Central memory CD8-positive, alpha-beta T cell (primary cell): ENCODE measurements around the gene RAD51B.
"Not testable (repeated sequence)": the region's sequence is repeated elsewhere in the genome, so short reads cannot be mapped to it uniquely, and the experiment has no call there.

Experiments used
- ATAC-seq: fragments of 150-1000 bp; cut with Tn5 transposase; replicated peaks from 2 replicates; pipeline ENCODE4 v1.10.0; 2022; ENCODE audit warnings: mild to moderate bottlenecking, moderate FRiP score, moderate number of reproducible peaks; ENCODE audit not compliant: poor library complexity, severe bottlenecking; ENCODE audit errors: extremely low read depth
- DNase-seq, 2 donors: peaks; one replicate each; pipeline ENCODE4 v3.0.0; 2021; ENCODE audit warnings: low spot score in 2 of 2
- H3K27ac Mint-ChIP-seq: one replicate; pipeline ENCODE4 v1.8.0; 2022; ENCODE audit warnings: low read depth, mild to moderate bottlenecking, moderate library complexity, mixed read lengths
- H3K27me3 Mint-ChIP-seq: one replicate; pipeline ENCODE4 v1.8.0; 2022; ENCODE audit warnings: mixed read lengths
- H3K36me3 Mint-ChIP-seq: one replicate; pipeline ENCODE4 v1.8.0; 2022; ENCODE audit warnings: mild to moderate bottlenecking, moderate library complexity, mixed read lengths; ENCODE audit not compliant: insufficient read depth
- H3K4me1 Mint-ChIP-seq: one replicate; pipeline ENCODE4 v1.8.0; 2022; ENCODE audit warnings: mixed read lengths
- H3K4me3 Mint-ChIP-seq: one replicate; pipeline ENCODE4 v1.8.0; 2022; ENCODE audit warnings: mild to moderate bottlenecking, moderate library complexity, mixed read lengths
- H3K9me3 Mint-ChIP-seq: one replicate; pipeline ENCODE4 v1.8.0; 2022; ENCODE audit warnings: mixed read lengths

The RAD51B gene

DNA sequence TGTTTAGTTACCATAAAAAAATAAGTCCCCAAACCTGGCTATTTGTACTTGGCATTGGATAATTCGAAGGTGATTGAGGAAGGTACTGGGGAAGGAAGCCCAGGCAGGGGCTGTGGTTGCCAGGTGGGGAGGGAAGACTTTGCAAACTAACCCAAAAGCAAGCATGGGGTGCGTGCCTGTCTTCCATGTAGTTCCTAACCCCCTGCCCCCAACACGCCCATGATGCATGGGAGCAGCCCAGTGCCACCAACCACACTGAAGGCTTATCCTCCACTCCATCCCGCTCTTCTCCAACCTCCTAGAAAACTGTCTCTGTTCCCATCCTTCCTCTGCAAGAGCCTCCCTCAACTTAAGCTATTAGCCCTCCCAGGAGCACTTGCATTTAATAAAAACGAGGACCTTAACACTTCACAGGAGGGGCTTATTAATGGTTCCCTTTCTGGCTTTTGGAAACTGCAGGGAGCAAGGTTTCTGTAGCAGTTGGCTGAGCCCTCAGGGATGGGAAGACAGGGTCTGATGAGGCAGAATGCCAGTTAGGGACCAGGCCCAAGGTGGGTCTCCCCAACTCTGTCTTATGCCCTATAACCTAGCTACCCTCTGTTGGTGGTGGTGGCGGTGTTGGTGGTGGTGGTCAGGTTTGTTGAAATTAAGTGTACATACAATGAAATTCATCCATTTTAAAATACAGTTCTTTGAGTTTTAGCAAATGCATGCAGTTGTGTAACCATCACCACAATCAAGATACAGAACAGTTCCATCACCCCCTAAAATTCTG is 877.3 kb downstream of the RAD51B start:
- Mint-ChIP-seq H3K36me3 (no peaks in the 10 kb centered on the region), H3K27ac (no peak overlapping the region), H3K9me3 (no peaks in the 10 kb centered on the region), H3K4me1 (peaks cover 13% of the 10 kb centered on the region), H3K4me3 (no peak overlapping the region), H3K27me3 (no peaks in the 10 kb centered on the region)
- DNase-seq, result no peak
- no peak for ATAC-seq

DNA sequence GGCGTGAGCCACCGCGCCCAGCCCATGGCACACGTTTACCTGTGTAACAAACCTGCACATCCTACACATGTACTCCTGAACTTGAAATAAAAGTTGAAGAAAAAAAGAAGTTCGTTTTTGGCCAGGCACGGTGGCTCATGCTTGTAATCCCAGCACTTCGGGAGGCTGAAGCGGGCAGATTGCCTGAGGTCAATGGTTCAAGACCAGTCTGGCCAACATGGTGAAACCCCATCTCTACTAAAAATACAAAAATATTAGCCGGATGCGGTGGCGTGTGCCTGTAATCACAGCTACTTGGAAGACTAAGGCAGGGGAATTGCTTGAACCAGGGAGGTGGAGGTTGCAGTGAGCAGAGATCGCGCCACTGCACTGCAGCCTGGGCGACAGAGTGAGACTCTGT is 879.2 kb downstream of the RAD51B start:
- H3K4me1 Mint-ChIP-seq, result peaks cover 13% of the 10 kb centered on the region
- not testable (repeated sequence) for DNase-seq, H3K36me3 Mint-ChIP-seq, ATAC-seq, H3K27me3 Mint-ChIP-seq, H3K4me3 Mint-ChIP-seq, H3K9me3 Mint-ChIP-seq, H3K27ac Mint-ChIP-seq

DNA sequence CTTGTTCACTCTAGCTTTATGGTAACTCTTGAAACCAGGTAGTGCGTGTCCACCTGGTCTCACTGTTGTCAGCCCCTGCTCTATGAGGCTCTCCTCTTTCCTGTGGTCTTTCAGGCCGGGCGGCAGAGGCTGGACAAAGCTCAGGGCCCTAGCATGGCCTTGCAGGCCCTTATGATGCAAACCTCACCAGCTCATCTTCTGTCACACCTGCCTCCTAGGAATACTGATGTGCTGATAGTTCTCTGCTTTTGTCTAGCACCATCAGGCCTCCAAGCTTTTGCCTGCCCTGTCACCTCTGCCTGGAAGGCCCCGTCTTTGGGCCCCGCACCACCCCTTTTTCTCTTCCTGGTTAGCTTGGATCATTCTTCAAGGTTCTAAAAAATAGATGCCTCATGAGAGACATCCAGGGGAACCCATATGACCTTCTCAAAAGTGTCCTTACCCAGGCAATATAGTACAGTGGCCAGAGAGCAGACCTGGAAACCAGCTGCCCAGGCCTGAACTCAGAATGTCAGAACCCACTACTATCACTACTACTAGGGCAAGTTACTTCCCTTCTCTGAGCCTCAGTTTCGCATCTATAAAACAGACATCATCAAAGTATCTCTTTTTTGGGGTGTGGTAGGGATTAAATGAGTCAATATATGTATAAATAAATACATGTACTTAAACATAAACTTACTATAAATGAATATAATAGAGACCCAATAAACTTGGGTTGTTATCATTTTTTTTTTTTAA is 881.6 kb downstream of the RAD51B start:
- Mint-ChIP-seq H3K4me3 (no peak overlapping the region), H3K36me3 (no peaks in the 10 kb centered on the region), H3K27ac (no peak overlapping the region), H3K4me1 (no peaks in the 10 kb centered on the region), H3K9me3 (no peaks in the 10 kb centered on the region), H3K27me3 (no peaks in the 10 kb centered on the region)
- ATAC-seq, result no peak
- no peak for DNase-seq

DNA sequence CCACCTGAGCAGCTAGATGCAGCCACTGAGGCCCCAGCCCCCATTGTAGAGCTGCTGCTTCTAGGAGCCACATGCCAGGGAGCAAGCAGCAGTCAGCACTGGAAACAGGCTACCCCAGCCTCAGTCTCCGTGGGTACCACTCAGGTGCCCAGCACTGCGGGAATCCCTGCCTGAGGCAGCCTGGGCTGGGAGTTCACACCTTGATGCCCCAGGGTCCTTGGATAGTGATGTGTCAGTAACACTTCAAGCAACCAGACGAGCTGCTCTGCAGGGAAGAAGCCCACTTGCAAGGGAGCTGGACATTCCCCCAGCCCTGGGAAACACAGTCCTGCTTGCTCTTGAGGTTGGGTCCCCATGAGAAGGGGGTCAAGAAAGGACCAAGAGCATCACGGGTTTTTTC is 882.6 kb downstream of the RAD51B start:
- no peak for ATAC-seq
- Mint-ChIP-seq H3K4me1 (peaks cover 5% of the 10 kb centered on the region), H3K27me3 (no peaks in the 10 kb centered on the region), H3K36me3 (no peaks in the 10 kb centered on the region), H3K27ac (no peak overlapping the region), H3K4me3 (no peak overlapping the region), H3K9me3 (no peaks in the 10 kb centered on the region)
- DNase-seq, result no peak

DNA sequence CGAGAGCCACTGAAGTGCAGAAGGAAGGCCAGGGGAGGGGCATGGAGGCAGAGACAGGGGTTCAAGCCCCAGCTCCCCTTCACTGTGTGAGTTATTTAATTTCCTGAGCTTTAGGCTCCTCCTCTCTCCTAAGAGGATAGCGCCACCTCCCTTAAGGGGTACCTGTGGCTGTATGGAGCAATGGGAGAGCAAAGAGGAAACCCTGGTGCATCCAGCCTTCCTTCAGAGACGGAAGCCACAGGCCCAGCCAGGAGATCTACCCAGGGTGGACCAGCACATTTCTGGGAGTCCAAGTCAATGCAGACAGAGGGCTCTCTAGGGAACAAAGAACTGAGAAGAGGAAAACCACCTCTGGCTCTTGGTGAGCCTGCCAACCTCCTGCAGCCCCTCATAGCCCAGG is 883.0 kb downstream of the RAD51B start:
- DNase-seq (no peak), ATAC-seq (no peak)
- no peaks in the 10 kb centered on the region for H3K9me3 Mint-ChIP-seq
- peaks cover 5% of the 10 kb centered on the region for H3K4me1 Mint-ChIP-seq
- no peaks in the 10 kb centered on the region for H3K36me3 Mint-ChIP-seq
- H3K27me3 Mint-ChIP-seq, result no peaks in the 10 kb centered on the region
- H3K27ac Mint-ChIP-seq, result no peak overlapping the region
- no peak overlapping the region for H3K4me3 Mint-ChIP-seq

DNA sequence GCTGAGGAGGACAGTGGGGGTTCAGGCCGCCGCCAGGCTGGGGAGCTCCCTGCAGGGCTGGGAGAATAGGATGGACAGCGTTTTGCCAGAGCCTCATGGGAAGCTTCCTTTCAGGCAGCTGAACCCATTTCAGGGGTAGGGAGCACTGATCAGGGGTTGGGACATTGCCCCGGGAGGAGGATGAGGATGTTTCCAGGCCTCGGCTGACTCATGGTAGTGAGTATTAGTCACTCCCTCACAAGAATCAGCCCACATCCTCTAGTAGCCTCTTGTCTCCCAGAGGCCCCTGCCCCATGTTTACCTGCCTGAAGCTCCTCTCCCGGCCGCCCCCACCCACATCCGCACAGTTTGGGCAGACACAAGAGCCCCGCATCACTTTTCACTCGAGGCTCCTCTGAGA is 883.5 kb downstream of the RAD51B start:
- no peak for DNase-seq
- H3K4me3 Mint-ChIP-seq, result no peak overlapping the region
- no peak overlapping the region for H3K27ac Mint-ChIP-seq
- no peaks in the 10 kb centered on the region for H3K36me3 Mint-ChIP-seq
- ATAC-seq, result no peak
- peaks cover 5% of the 10 kb centered on the region for H3K4me1 Mint-ChIP-seq
- no peaks in the 10 kb centered on the region for H3K27me3 Mint-ChIP-seq
- no peaks in the 10 kb centered on the region for H3K9me3 Mint-ChIP-seq

DNA sequence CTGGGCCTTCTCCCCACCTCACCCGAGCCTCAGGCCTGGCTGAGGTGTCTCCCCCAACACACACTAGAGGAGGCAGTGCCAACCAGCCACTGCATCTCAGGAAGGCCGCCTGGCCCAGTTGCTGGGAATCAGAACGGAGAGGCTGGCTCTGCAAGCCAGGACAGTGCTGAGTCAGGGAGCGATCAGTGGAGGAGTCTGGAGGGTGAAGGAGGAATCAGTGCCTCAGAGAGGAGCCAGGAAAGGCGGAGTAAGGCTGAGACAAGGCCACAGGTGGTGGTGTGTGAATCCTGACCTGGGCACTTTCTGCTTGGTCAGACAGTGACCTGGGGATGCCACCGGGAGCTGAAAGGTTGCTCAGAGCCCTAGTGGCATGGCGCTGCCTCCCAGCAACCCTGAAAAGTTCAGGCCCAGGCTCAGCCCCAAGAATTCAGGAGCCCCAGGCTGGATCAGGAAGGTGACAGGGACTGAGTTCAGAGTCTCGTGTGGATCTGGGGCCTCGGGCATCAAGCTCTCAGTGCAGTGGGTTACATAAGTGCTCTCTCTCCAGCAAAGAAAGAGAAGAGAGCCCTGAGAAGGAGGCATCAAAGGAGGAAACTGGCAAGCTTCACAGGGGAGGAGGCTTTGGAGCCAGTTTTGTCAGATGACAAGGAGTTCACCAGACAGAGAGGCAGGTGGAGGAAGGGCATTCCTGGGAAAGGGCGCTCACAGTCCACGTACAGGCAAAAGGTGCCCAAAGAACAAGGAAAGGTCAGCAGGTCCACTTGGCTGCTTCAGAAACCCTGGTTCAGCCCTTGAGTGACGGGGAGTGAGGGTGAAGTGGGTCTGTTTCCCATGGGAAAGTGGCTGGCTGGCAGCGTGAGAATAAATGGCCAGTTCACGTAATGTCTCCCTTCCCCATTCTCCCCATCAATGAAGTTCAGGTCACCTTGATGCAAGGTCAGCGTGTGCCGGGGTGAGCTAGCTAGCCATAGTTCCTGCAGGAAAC is 885.4 kb downstream of the RAD51B start:
- DNase-seq (no peak), ATAC-seq (no peak)
- Mint-ChIP-seq H3K36me3 (no peaks in the 10 kb centered on the region), H3K27ac (peak overlapping the region; percentile 66), H3K27me3 (no peaks in the 10 kb centered on the region), H3K4me3 (peak overlapping the region; percentile 19), H3K4me1 (peaks cover 5% of the 10 kb centered on the region), H3K9me3 (no peaks in the 10 kb centered on the region)

DNA sequence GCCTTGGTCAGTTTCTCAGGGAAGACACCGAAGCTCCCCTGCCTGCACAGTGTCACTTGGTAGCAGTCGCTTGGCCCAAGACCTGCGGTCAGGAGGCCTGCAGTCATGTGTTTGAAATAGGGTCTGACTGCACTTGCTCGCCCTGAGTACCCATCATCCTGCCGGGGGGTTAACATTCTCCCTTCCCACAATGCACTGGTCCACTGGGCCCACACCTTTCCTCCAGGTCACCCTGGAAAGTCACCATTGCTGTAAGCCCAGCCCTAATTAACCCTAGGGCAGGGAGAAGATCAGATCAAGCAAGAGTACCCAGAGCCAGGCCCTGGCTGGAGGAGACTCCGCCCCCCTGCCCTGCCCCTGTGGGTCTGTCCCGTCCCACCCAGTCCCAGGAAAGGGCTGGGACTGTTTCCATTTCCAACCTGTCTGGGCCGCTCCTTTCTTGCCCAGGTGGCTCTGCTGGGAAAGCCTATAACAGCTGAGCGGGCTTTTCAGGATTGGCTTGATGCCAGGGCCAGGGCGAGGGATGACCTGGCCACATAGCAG is 886.2 kb downstream of the RAD51B start:
- H3K4me3 Mint-ChIP-seq, result no peak overlapping the region
- H3K4me1 Mint-ChIP-seq, result peaks cover 6% of the 10 kb centered on the region
- no peaks in the 10 kb centered on the region for H3K27me3 Mint-ChIP-seq
- H3K27ac Mint-ChIP-seq, result no peak overlapping the region
- no peaks in the 10 kb centered on the region for H3K36me3 Mint-ChIP-seq
- H3K9me3 Mint-ChIP-seq, result no peaks in the 10 kb centered on the region
- DNase-seq, result no peak
- no peak for ATAC-seq

DNA sequence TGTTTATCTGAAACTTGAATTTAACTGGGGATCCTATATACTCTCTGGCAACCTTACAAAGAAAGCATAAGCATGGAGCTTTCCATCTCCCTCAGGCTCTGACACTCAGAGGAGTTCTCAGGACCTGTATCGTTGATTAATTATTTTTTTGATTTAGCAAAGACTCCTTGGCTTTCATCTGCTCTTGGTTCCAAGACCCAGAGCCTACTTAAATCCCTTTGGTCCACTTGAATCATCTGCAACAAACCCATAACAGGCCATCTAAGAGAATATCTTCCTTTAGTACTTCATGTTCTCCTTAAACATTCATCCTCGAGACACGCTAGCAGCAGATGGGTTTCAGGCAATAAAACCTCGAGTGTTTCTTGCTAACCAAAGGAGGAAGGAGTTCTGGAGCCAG is 887.9 kb downstream of the RAD51B start:
- DNase-seq (no peak), ATAC-seq (no peak)
- Mint-ChIP-seq H3K27ac (no peak overlapping the region), H3K4me1 (peaks cover 22% of the 10 kb centered on the region), H3K36me3 (no peaks in the 10 kb centered on the region), H3K9me3 (no peaks in the 10 kb centered on the region), H3K27me3 (no peaks in the 10 kb centered on the region), H3K4me3 (no peak overlapping the region)

DNA sequence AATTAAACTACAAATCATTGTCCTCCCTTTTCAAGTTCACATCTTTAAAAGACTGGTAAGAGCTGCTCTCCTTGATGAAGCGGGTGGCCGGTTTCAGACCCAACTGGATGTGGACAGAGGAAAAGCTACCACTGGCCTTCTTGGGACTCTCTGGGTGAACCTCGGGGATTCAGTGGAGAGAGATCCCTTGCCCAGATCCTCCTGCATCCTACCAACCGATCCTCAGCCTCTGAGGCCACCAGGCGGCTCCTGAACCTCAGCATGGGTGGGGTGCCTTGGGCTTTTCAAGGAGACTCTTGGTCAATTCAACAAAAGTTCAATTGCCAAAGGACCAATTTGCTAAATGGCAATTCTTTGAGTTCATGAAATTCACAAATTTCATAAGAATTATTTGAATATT is 888.8 kb downstream of the RAD51B start:
- no peak overlapping the region for H3K27ac Mint-ChIP-seq
- peaks cover 31% of the 10 kb centered on the region for H3K4me1 Mint-ChIP-seq
- ATAC-seq (no peak), DNase-seq (no peak)
- no peak overlapping the region for H3K4me3 Mint-ChIP-seq
- no peaks in the 10 kb centered on the region for H3K27me3 Mint-ChIP-seq
- no peaks in the 10 kb centered on the region for H3K9me3 Mint-ChIP-seq
- H3K36me3 Mint-ChIP-seq, result no peaks in the 10 kb centered on the region

DNA sequence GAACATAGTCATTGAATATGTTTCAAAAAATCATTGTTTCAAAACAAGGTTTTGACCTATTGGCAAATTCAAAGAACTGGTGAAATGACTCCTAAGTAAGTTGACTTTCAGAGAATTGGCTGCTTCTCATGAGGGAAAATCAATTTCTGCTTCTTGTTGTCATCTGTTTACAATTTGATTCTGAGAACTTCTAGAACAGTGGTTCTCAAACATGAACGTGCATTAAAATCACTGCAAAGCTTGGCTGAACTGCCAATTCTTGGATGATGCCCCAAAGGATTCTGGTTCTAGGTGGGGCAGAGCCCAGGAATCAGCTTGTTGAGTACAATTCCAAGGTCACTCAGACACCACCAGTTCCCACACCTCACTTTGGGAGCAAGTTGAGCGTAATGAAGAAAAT is 889.4 kb downstream of the RAD51B start:
- Mint-ChIP-seq H3K27me3 (no peaks in the 10 kb centered on the region), H3K27ac (no peak overlapping the region), H3K4me3 (no peak overlapping the region), H3K9me3 (no peaks in the 10 kb centered on the region), H3K4me1 (peaks cover 33% of the 10 kb centered on the region), H3K36me3 (no peaks in the 10 kb centered on the region)
- no peak for DNase-seq
- no peak for ATAC-seq

DNA sequence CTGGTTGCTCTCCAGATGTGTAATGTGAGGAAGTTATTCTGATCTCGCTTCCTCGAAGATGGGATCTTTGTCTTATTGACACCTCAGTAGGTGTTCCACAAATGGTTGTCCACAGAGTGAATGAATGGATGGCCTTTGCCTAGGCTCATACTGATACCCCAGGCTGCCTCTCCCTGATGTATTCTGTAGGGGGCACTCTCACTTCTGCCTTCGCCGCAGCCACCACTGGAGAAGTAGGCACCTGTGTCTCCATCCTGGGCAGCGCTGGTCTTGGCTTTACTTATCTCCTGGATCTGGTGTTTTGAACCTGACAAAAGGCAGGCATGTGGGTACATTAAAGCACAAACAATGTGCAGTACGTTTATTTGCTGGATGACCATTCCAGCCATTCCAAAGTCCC is 891.2 kb downstream of the RAD51B start:
- H3K27ac Mint-ChIP-seq, result peak overlapping the region; percentile 84
- H3K9me3 Mint-ChIP-seq, result no peaks in the 10 kb centered on the region
- H3K36me3 Mint-ChIP-seq, result no peaks in the 10 kb centered on the region
- peaks cover 33% of the 10 kb centered on the region for H3K4me1 Mint-ChIP-seq
- ATAC-seq (no peak), DNase-seq (no peak)
- no peak overlapping the region for H3K4me3 Mint-ChIP-seq
- no peaks in the 10 kb centered on the region for H3K27me3 Mint-ChIP-seq
